ENCODE measurements around the gene POLG.

- TF ChIP-seq CTCF (conservative IDR thresholded peaks at IDR 0.05; ENCODE audit: low read length) (no peak), EZH2phosphoT487 (IDR thresholded peaks at IDR 0.05; ENCODE audit: borderline replicate concordance, low read depth, low read length) (peak; percentile 77; the same call in 1 of the 2 replicates)
These were observed 34.1 kb upstream of the POLG start for GRCh38 chr15:89368566-89369223.

All from OCI-LY7 (cell line).